K562 (cell line): ENCODE data around the gene SLC44A1. TPM values are rescaled to one million over a fixed set of nuclear protein-coding genes. Genes with fewer than 3 reads are reported as not detected.

ENCODE experiments used
- ATAC-seq: fragments of 200-7000 bp; cut with Tn5 transposase; 3 replicates; pipeline ENCODE4 v1.9.1; 2020; ENCODE audit warnings: moderate library complexity
- BruUV-seq: library from RNA; stranded (reverse); fragments of 400-500 nt; replicated peaks from 2 replicates; lab custom pipeline; 2021; lab: Mats Ljungman, UMichigan
- CTCF ChIA-PET: fragments of 300-600 bp; formaldehyde crosslinking; extraction: SDS; loops from one replicate; lab custom pipeline; 2021; ENCODE audit warnings: low intra/inter-chr PET ratio; lab: Yijun Ruan, JAX
- POLR2A ChIA-PET: fragments of 300-600, 350-650 bp; sonication (Branson Sonifier 250); formaldehyde crosslinking; extraction: SDS; loops from one replicate; lab custom pipeline; 2021; ENCODE audit warnings: antibody characterized with exemption, inconsistent platforms; lab: Yijun Ruan, JAX
- DNase-seq, 4 experiments: peaks; one replicate each; pipeline versions ENCODE4 v3.0.0 to v3.0.0-alpha.2; 2011 to 2018; ENCODE audit warnings: low spot score in 3 of 4, mixed read lengths in 3 of 4; ENCODE audit errors: extremely low read depth in 1 of 4
- FAIRE-seq: peaks from 2 replicates; lab custom pipeline; 2011; peaks lifted over from hg19 to GRCh38; lab: Jason Lieb, UNC
- H2AFZ ChIP-seq: 2 replicates; pipeline ENCODE4 v1.6.0; 2011; ENCODE audit warnings: low read depth, low read length, control low read depth, inconsistent platforms
- H3K27ac ChIP-seq: fragments of 200-600 bp; 3 replicates; pipeline ENCODE4 v1.8.0; 2011; ENCODE audit warnings: low read depth, mild to moderate bottlenecking, control low read depth, inconsistent platforms, low read length, moderate library complexity, mixed read lengths; ENCODE audit errors: extremely low read depth
- H3K27me3 ChIP-seq, 2 experiments: fragments of 300-600 bp in 1 of 2; 2 replicates in 1 of 2; 3 replicates in 1 of 2; pipeline versions ENCODE4 v1.6.0 to v1.8.0; 2011; ENCODE audit warnings: inconsistent platforms in 2 of 2, low read length in 2 of 2, mild to moderate bottlenecking in 1 of 2, mixed read lengths in 1 of 2, moderate library complexity in 1 of 2; ENCODE audit not compliant: control insufficient read depth in 2 of 2, insufficient read depth in 2 of 2
- H3K36me3 ChIP-seq: fragments of 300-600 bp; 3 replicates; pipeline ENCODE4 v1.8.0; 2011; ENCODE audit warnings: mild to moderate bottlenecking, low read length, inconsistent platforms; ENCODE audit not compliant: control insufficient read depth, insufficient read depth
- H3K4me1 ChIP-seq, 2 experiments: fragments of 200-600 bp in 1 of 2; replicated peaks in 1 of 2; 2 replicates in 1 of 2; 3 replicates in 1 of 2; pipeline versions ENCODE4 v1.5.1 to v1.8.0; 2011; ENCODE audit warnings: inconsistent platforms in 2 of 2, low read length in 2 of 2, mild to moderate bottlenecking in 1 of 2, mixed read lengths in 1 of 2, moderate library complexity in 1 of 2; ENCODE audit not compliant: control insufficient read depth in 2 of 2, insufficient read depth in 2 of 2
- H3K4me2 ChIP-seq: 2 replicates; pipeline ENCODE4 v1.6.1; 2011; ENCODE audit warnings: low read length, control low read depth, inconsistent platforms, mixed read lengths; ENCODE audit not compliant: insufficient read depth
- H3K4me3 ChIP-seq: fragments of 200-600 bp; sonication (generic), shearing (Covaris generic); 2 replicates; pipeline ENCODE4 v1.5.1; 2016; ENCODE audit warnings: control low read depth, inconsistent platforms
- H3K79me2 ChIP-seq: fragments of 200-600 bp; 3 replicates; pipeline ENCODE4 v1.8.0; 2011; ENCODE audit warnings: low read length, inconsistent platforms; ENCODE audit not compliant: control insufficient read depth, insufficient read depth
- H3K9ac ChIP-seq, 2 experiments: 2 replicates each; pipeline versions ENCODE4 v1.6.0 to v1.6.1; 2011; ENCODE audit warnings: low read depth in 2 of 2, low read length in 2 of 2, control low read depth in 1 of 2, inconsistent platforms in 1 of 2, mild to moderate bottlenecking in 1 of 2, mixed read lengths in 1 of 2; ENCODE audit not compliant: insufficient read depth in 1 of 2
- H3K9me1 ChIP-seq: one replicate; pipeline ENCODE4 v1.6.0; 2011; ENCODE audit warnings: inconsistent platforms, mild to moderate bottlenecking, low read length, moderate library complexity; ENCODE audit not compliant: control insufficient read depth, insufficient read depth
- H3K9me3 ChIP-seq: replicated peaks from 2 replicates; pipeline ENCODE4 v1.5.1; 2011; ENCODE audit warnings: low read depth, low read length, inconsistent platforms; ENCODE audit not compliant: control insufficient read depth, insufficient read depth
- H4K20me1 ChIP-seq: replicated peaks from 2 replicates; pipeline ENCODE4 v1.6.1; 2011; ENCODE audit warnings: low read length, inconsistent platforms, mixed read lengths; ENCODE audit not compliant: control insufficient read depth, insufficient read depth
- GATAD2B ChIP-seq: fragments of 450-650 bp; IDR thresholded peaks from 2 replicates; pipeline ENCODE4 v1.6.1; 2017; ENCODE audit warnings: mild to moderate bottlenecking, borderline replicate concordance
- PKNOX1 ChIP-seq: fragments of 450-650 bp; IDR thresholded peaks from 2 replicates; pipeline ENCODE4 v1.6.1; 2016
- WGBS: fragments of 100-300 bp; shearing (Covaris generic); methylation state at CpG from one replicate; pipeline ENCODE4 v1.1.6; 2016; ENCODE audit warnings: low coverage, mixed read lengths; ENCODE audit not compliant: insufficient coverage; ENCODE audit errors: missing lambda C conversion rate; 5-methylcytosine and 5-hydroxymethylcytosine counted together
- in situ Hi-C: fragments of 300-500 bp; cut with MboI; formaldehyde crosslinking; loops from 4 replicates; pipeline ENCODE4 v1.15.0; 2018; ENCODE audit warnings: inconsistent platforms, mixed read lengths
- intact Hi-C: fragments of 100-400 bp; cut with micrococcal nuclease; formaldehyde crosslinking; loops from 2 replicates; pipeline ENCODE4 v1.14.2; 2022
- polyA plus RNA-seq, 8 experiments: library from polyadenylated mRNA; depleted of rRNA in 4 of 8; stranded (reverse) in 5 of 8; unstranded in 3 of 8; fragments of >200 nt; fragmentation: Nextera tagmentation in 2 of 8; fragmentation: Illumina TruSeq in 1 of 8; extraction: Ambion mirVana in 2 of 8; extraction: Trizol in 1 of 8; gene quantifications; 2 replicates each; pipeline versions ENCODE4 v1.2.1 to v1.2.3, GENCODE V29; 2011 to 2014; ENCODE audit warnings: inconsistent platforms in 1 of 8, missing spikeins in 1 of 8
- total RNA-seq, 7 experiments: library from RNA; depleted of rRNA in 6 of 7; stranded (reverse); fragments of >200 nt in 6 of 7; fragmentation: Illumina TruSeq in 2 of 7; extraction: Trizol in 2 of 7; gene quantifications; 2 replicates each; pipeline versions ENCODE4 v1.2.1 to v1.2.3, GENCODE V29; 2011 to 2021; ENCODE audit warnings: low replicate concordance in 1 of 7

The SLC44A1 gene
- total and polyA plus RNA-seq, 9 of the 15 experiments (the other 6 are each of a cell fraction or from before 2014, with no cell fraction given): 0.11 to 0.59 (median 0.30) TPM

DNA sequence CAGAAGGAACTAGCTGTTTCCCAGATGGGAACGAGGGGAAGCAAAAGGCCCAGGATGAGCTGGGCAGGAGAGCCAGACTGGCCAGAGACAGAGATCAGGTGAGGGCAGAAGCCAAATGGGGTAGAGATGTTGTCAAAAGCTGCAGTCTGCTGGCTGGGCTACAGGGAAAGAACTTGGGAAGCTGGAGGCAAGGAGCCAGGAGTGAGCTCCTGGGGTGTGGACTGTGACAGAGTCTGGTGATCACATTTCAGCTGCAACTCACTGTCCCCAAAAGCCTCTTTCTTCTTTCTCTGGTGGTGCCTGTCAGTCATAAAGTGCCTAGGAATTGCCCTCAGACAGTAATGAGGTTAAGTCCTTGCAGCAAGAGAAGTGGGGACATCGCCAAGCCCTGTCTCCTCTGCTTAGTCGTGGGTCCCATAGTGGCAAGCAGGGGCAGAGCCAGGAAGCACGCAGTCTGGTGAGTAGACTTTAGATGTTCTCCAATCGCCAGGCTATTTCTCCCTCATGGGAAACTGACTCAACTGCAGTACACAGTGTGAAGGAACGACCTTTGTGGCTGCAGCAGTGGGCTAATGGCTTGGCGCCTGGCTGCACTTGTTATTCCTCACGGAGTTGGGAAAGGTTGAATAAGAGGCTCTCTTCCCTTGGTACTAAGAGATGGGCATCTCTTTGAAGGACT, 200.9 kb downstream of the SLC44A1 start:
- Histone ChIP-seq H3K9ac (no peak overlapping the region), H3K4me2 (no peak overlapping the region), H3K27me3 (no peaks in the 10 kb centered on the region), H3K4me1 (peaks cover 4 to 9% of the 10 kb centered on the region in 2 experiments; a peak in 3 of 5 replicates), H3K27ac (no peak overlapping the region), H3K79me2 (peaks cover 21% of the 10 kb centered on the region), H4K20me1 (no peaks in the 10 kb centered on the region), H3K4me3 (no peak overlapping the region), H3K9me1 (no peaks in the 10 kb centered on the region), H3K9me3 (no peaks in the 10 kb centered on the region), H2AFZ (peak overlapping the region; percentile 67; the same call in 1 of the 2 replicates), H3K36me3 (no peaks in the 10 kb centered on the region)
- in situ Hi-C loops (no loop called here), intact Hi-C loops (loop anchor here (5.0 to 10.0 kb wide), 2 partner anchors 61 to 112 kb away; partner anchors contain the start of gene FKTN)
- ChIA-PET CTCF (no interaction called here), POLR2A (interaction anchor here (0.9 to 1.1 kb wide), 2 partner anchors 8 to 13 kb away, joined by 3 read pairs; no protein-coding TSS in a partner anchor)
- DNase-seq: no peak
- 49% methylated on average over 7 of the region's 8 CpGs for WGBS
- no peak for TF ChIP-seq GATAD2B
- 0 out of 2 replicates have a peak, but pooled peaks have one; percentile 25 for TF ChIP-seq PKNOX1
- no peak for ATAC-seq
- no TSS peak for BruUV-seq
- no peak for FAIRE-seq
